Measurements from ENCODE around the gene CNNM1. TPM values are rescaled to one million over a fixed set of nuclear protein-coding genes. Genes with fewer than 3 reads are reported as not detected.

CNNM1 gene
- total RNA-seq, 1 donor from 2014 or later = 0.35 TPM

GRCh38 chr10:99341860-99342490, 12.8 kb downstream of the CNNM1 start:
- ATAC-seq (no peak), DNase-seq (no peak)
- Histone ChIP-seq H3K9me3 (no peaks in the 10 kb centered on the region), H3K4me1 (no peaks in the 10 kb centered on the region), H3K36me3 (no peaks in the 10 kb centered on the region), H3K4me3 (no peak overlapping the region), H3K27me3 (ENCODE audit: low read depth) (no peaks in the 10 kb centered on the region), H3K27ac (no peak overlapping the region)
- intact Hi-C loops (cut with DNase I) = no loop called here
- no peak for TF ChIP-seq CTCF (IDR thresholded peaks at IDR 0.05)

GRCh38 chr10:99343262-99343661, 14.1 kb downstream of the CNNM1 start:
- Histone ChIP-seq H3K27ac (no peak overlapping the region), H3K4me1 (no peaks in the 10 kb centered on the region), H3K36me3 (no peaks in the 10 kb centered on the region), H3K4me3 (no peak overlapping the region), H3K9me3 (no peaks in the 10 kb centered on the region), H3K27me3 (ENCODE audit: low read depth) (no peaks in the 10 kb centered on the region)
- no peak for ATAC-seq
- intact Hi-C loops (cut with DNase I) = no loop called here
- no peak for TF ChIP-seq CTCF (IDR thresholded peaks at IDR 0.05)
- DNase-seq = no peak

- TF ChIP-seq CTCF (IDR thresholded peaks at IDR 0.05) = no peak
- no peaks in the 10 kb centered on the region for H3K27me3 ChIP-seq (ENCODE audit: low read depth)
- ATAC-seq = no peak
- no peaks in the 10 kb centered on the region for H3K9me3 ChIP-seq
- H3K4me3 ChIP-seq = no peak overlapping the region
- H3K4me1 ChIP-seq = no peaks in the 10 kb centered on the region
- no peaks in the 10 kb centered on the region for H3K36me3 ChIP-seq
- DNase-seq = no peak
- no peak overlapping the region for H3K27ac ChIP-seq
- intact Hi-C loops (cut with DNase I) = no loop called here
Observed at GRCh38 chr10:99344715-99345114, 15.6 kb downstream of the CNNM1 start.

GRCh38 chr10:99345350-99345749, 16.2 kb downstream of the CNNM1 start:
- ATAC-seq = no peak
- no peak for TF ChIP-seq CTCF (IDR thresholded peaks at IDR 0.05)
- no peaks in the 10 kb centered on the region for H3K27me3 ChIP-seq (ENCODE audit: low read depth)

GRCh38 chr10:99346247-99346646, 17.1 kb downstream of the CNNM1 start:
- Histone ChIP-seq H3K27me3 (ENCODE audit: low read depth) (no peaks in the 10 kb centered on the region), H3K36me3 (no peaks in the 10 kb centered on the region), H3K27ac (no peak overlapping the region), H3K4me3 (no peak overlapping the region), H3K4me1 (no peaks in the 10 kb centered on the region), H3K9me3 (no peaks in the 10 kb centered on the region)
- ATAC-seq (no peak), DNase-seq (no peak)
- intact Hi-C loops (cut with DNase I) = no loop called here
- no peak for TF ChIP-seq CTCF (IDR thresholded peaks at IDR 0.05)

More at GRCh38 chr10:99345350-99345749, 16.2 kb downstream of the CNNM1 start:
- intact Hi-C loops (cut with DNase I) = no loop called here
- Histone ChIP-seq H3K36me3 (no peaks in the 10 kb centered on the region), H3K9me3 (no peaks in the 10 kb centered on the region), H3K4me3 (no peak overlapping the region), H3K27ac (no peak overlapping the region), H3K4me1 (no peaks in the 10 kb centered on the region)
- no peak for DNase-seq
